HG02623 (cell line): ENCODE measurements around the gene TCN1.

Experiments
- ATAC-seq: cut with Tn5 transposase; IDR thresholded peaks from one replicate; pipeline ENCODE4 v1.9.1; 2021; ENCODE audit warnings: moderate library complexity; ENCODE audit not compliant: unreplicated experiment

TCN1 gene

DNA sequence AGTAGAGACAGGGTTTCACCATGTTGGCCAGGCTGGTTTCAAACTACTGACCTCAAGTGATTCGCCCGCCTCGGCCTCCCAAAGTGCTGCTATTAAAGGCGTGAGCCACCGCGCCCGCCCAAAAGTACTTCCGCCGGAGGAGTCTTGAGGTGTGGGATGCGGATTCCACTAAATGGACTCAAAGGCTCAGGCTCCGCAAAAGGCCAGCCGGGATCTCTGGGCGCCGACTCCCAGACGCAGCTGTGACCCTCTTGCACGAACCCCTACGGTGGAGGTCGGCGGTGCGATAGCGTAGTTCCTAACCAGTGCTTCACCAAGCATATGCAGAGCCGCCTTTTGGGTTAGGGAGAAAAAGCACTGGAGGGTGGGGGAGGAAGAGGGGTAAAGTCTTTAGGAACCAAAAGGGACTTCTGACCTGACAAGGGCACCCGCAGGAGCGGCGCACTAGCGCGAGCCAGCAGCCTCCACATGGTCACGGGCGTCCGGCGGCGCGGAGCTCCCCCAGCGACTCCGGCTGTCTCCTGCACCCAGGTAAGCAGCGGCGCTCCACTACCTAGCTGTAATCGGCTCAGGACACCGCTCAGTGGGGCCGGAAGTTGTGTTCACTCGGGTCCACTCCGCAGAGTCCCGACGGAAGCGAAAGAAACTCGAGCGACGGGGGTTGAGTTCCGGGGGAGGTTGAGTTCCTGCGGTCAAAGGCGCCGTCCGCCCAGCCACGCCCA, 55.9 kb downstream of the TCN1 start, which contains the start of gene MRPL16:
MRPL16 (minus strand) TSS at position 590 of the 722 bp plus-strand sequence; CDS start at position 470, 120 bp downstream.
- peak; percentile 97 for ATAC-seq

GRCh38 chr11:59807047-59807610, 59.2 kb downstream of the TCN1 start:
- ATAC-seq = no peak

GRCh38 chr11:59804061-59804460, 62.2 kb downstream of the TCN1 start:
- no peak for ATAC-seq
